K562 (cell line): ENCODE measurements around the gene UBE2D3. TPM values are rescaled to one million over a fixed set of nuclear protein-coding genes. Genes with fewer than 3 reads are reported as not detected.

ENCODE experiments used
- ASH1L ChIP-seq: fragments of 450-650 bp; IDR thresholded peaks from 2 replicates; pipeline ENCODE4 v1.6.1; 2018; ENCODE audit warnings: borderline replicate concordance, mild to moderate bottlenecking, low read depth; ENCODE audit not compliant: partially characterized antibody
- BRCA1 ChIP-seq, 2 experiments: fragments of 450-650 bp in 1 of 2; sonication (generic) in 1 of 2; formaldehyde crosslinking in 1 of 2; IDR thresholded peaks; 2 replicates each; pipeline versions ENCODE4 v1.5.0 to v1.6.1; 2017 to 2020; ENCODE audit warnings: mild to moderate bottlenecking in 1 of 2, missing genetic modification reagents in 1 of 2
- BRD9 ChIP-seq: fragments of 450-650 bp; IDR thresholded peaks from 2 replicates; pipeline ENCODE4 v1.6.1; 2018; ENCODE audit warnings: low read depth; ENCODE audit not compliant: partially characterized antibody
- C11orf30 ChIP-seq: fragments of 450-650 bp; IDR thresholded peaks from 2 replicates; pipeline ENCODE4 v1.6.1; 2016; ENCODE audit warnings: low read depth, mild to moderate bottlenecking
- DIDO1 ChIP-seq: fragments of 450-650 bp; IDR thresholded peaks from 2 replicates; pipeline ENCODE4 v1.6.1; 2016; ENCODE audit warnings: low read depth, missing biosample characterization, missing genetic modification characterization
- E2F3 ChIP-seq: fragments of 250-450 bp; sonication (Bioruptor Pico); IDR thresholded peaks from 2 replicates; pipeline ENCODE4 v1.4.0; 2020; ENCODE audit warnings: mild to moderate bottlenecking
- EGR1 ChIP-seq: fragments of 450-650 bp; conservative IDR thresholded peaks from 2 replicates; pipeline ENCODE4 v1.6.1; 2017; ENCODE audit warnings: mild to moderate bottlenecking
- EHMT2 ChIP-seq: fragments of 450-650 bp; IDR thresholded peaks from 2 replicates; pipeline ENCODE4 v1.6.1; 2018; ENCODE audit warnings: antibody characterized with exemption
- ELF4 ChIP-seq: fragments of 450-650 bp; formaldehyde crosslinking; IDR thresholded peaks from 2 replicates; pipeline ENCODE4 v1.4.0; 2022; ENCODE audit warnings: missing genetic modification characterization
- HOXB6 ChIP-seq: fragments of 250-450 bp; sonication (Bioruptor Pico); IDR thresholded peaks from 2 replicates; pipeline ENCODE4 v1.5.1; 2022; ENCODE audit warnings: mild to moderate bottlenecking, borderline replicate concordance
- IRF9 ChIP-seq: fragments of 450-650 bp; IDR thresholded peaks from 2 replicates; pipeline ENCODE4 v1.6.1; 2016; ENCODE audit warnings: missing biosample characterization, missing genetic modification characterization
- MAZ ChIP-seq, 2 experiments: fragments of 450-650 bp in 1 of 2; sonication (generic) in 1 of 2; formaldehyde crosslinking; IDR thresholded peaks in 1 of 2; conservative IDR thresholded peaks in 1 of 2; 2 replicates each; pipeline versions ENCODE4 v1.4.0 to v1.5.0; 2020; ENCODE audit warnings: mild to moderate bottlenecking in 1 of 2, missing genetic modification reagents in 1 of 2
- RFX1 ChIP-seq: fragments of 450-650 bp; IDR thresholded peaks from 2 replicates; pipeline ENCODE4 v1.6.1; 2016; ENCODE audit warnings: mild to moderate bottlenecking, moderate library complexity
- SRSF7 ChIP-seq: fragments of 200-400 bp; formaldehyde crosslinking; optimal IDR thresholded peaks from 2 replicates; pipeline ENCODE3; 2017; ENCODE audit warnings: mild to moderate bottlenecking, low read depth, low read length
- TCFL5 ChIP-seq: fragments of 250-450 bp; sonication (Bioruptor Pico); conservative IDR thresholded peaks from 2 replicates; pipeline ENCODE4 v1.6.1; 2021; ENCODE audit warnings: mild to moderate bottlenecking, moderate library complexity, matching md5 sums
- THRA ChIP-seq: fragments of 450-650 bp; IDR thresholded peaks from 2 replicates; pipeline ENCODE4 v1.6.1; 2017; ENCODE audit warnings: mild to moderate bottlenecking, moderate library complexity
- TOE1 ChIP-seq, 2 experiments: fragments of 450-650 bp in 1 of 2; sonication (generic) in 1 of 2; formaldehyde crosslinking in 1 of 2; IDR thresholded peaks; 2 replicates each; pipeline versions ENCODE4 v1.7.1 to v1.8.0; 2016 to 2022; ENCODE audit warnings: borderline replicate concordance in 2 of 2, mild to moderate bottlenecking in 2 of 2, antibody characterized with exemption in 1 of 2, inconsistent platforms in 1 of 2, low read depth in 1 of 2, missing genetic modification reagents in 1 of 2, moderate library complexity in 1 of 2
- TRIM24 ChIP-seq, 2 experiments: fragments of 450-650 bp; IDR thresholded peaks; 2 replicates each; pipeline ENCODE4 v1.6.1; 2016
- ZZZ3 ChIP-seq: fragments of 450-650 bp; IDR thresholded peaks from 2 replicates; pipeline ENCODE4 v1.6.1; 2016; ENCODE audit warnings: antibody characterized with exemption, mild to moderate bottlenecking, moderate library complexity
- polyA plus RNA-seq, 8 experiments: library from polyadenylated mRNA; depleted of rRNA in 4 of 8; stranded (reverse) in 5 of 8; unstranded in 3 of 8; fragments of >200 nt; fragmentation: Nextera tagmentation in 2 of 8; fragmentation: Illumina TruSeq in 1 of 8; extraction: Ambion mirVana in 2 of 8; extraction: Trizol in 1 of 8; gene quantifications; 2 replicates each; pipeline versions ENCODE4 v1.2.1 to v1.2.3, GENCODE V29; 2011 to 2014; ENCODE audit warnings: inconsistent platforms in 1 of 8, missing spikeins in 1 of 8
- total RNA-seq, 7 experiments: library from RNA; depleted of rRNA in 6 of 7; stranded (reverse); fragments of >200 nt in 6 of 7; fragmentation: Illumina TruSeq in 2 of 7; extraction: Trizol in 2 of 7; gene quantifications; 2 replicates each; pipeline versions ENCODE4 v1.2.1 to v1.2.3, GENCODE V29; 2011 to 2021; ENCODE audit warnings: low replicate concordance in 1 of 7
- TF ChIP-seq, protein P1 (sequence below): fragments of 250-450 bp; sonication (Bioruptor Pico); IDR thresholded peaks from 2 replicates; pipeline ENCODE4 v1.8.0; 2021; ENCODE audit warnings: moderate library complexity, mild to moderate bottlenecking, inconsistent platforms
- TF ChIP-seq, protein P2 (sequence below): fragments of 250-450 bp; sonication (Bioruptor Pico); IDR thresholded peaks from 2 replicates; pipeline ENCODE4 v1.8.0; 2021; ENCODE audit warnings: moderate library complexity, mild to moderate bottlenecking, inconsistent platforms

Gene UBE2D3
- total and polyA plus RNA-seq, 9 of the 15 experiments (the other 6 are each of a cell fraction or from before 2014, with no cell fraction given): 191 to 618 (median 292) TPM

DNA sequence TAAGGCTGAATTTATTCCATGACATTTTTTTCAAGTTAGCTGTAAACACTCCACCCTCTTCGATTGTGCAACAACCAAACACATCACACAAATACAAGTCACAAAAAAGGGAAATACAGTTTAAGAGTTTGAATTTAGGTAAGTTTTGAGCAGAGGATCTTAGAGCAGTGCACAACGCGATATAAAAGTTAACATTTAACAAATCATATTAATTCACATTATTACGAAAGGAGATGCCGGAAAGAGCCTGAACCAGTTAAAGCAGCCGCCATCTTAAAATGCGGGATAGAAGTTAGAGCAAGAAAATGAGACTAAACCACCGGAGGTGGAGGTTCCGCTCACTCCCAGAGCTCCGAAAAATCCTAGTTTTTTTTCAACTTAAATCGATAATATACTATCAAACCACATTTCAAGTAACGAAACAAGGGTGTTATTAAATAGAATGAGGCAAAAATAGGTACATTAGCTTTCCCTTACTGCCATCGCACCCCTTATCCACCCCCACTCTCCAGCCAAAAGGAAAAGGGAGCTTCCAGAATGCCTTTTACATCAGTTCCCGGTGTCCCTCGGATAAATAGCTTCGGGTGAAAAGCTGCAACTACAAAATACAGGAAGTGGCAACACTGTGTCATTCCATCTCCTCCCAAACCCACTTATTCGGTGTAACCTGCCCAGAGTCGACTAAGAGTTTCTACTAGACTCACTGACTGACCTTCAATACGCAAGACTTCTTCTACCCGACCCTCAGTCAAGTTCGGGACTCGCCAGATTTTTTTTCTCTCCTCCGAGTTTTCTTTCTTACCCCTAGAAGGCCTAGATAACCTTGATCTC lies 1.9 kb downstream of the UBE2D3 start (continued):
- TF ChIP-seq IRF9 (tag): peak; percentile 93
- no peak for TF ChIP-seq RFX1
- TF ChIP-seq HOXB6: no peak
- no peak for TF ChIP-seq BRD9
- no peak for TF ChIP-seq MAZ (CRISPR knock-in tag; conservative IDR thresholded peaks at IDR 0.05 in 1 of 2, IDR thresholded peaks at IDR 0.05 in 1 of 2)
- TF ChIP-seq BRCA1 (IDR thresholded peaks at IDR 0.05): no peak
- TF ChIP-seq BRCA1 (CRISPR knock-in tag; IDR thresholded peaks at IDR 0.05): no peak
- peak; percentile 77 for TF ChIP-seq TOE1 (IDR thresholded peaks at IDR 0.05; ENCODE audit: borderline replicate concordance)
- TF ChIP-seq TOE1 (CRISPR knock-in tag; IDR thresholded peaks at IDR 0.05; ENCODE audit: borderline replicate concordance, low read depth): no peak
- 0 out of 2 replicates have a peak, but pooled peaks have one; percentile 31 for TF ChIP-seq ELF4 (CRISPR knock-in tag)
- no peak for TF ChIP-seq SRSF7
- TF ChIP-seq, protein P1, sequence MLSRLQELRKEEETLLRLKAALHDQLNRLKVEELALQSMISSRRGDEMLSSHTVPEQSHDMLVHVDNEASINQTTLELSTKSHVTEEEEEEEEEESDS (CRISPR knock-in tag): no peak
- TF ChIP-seq TRIM24 (IDR thresholded peaks at IDR 0.05): 0 out of 4 replicates have a peak, but pooled peaks of 1 of the 2 experiments have one; percentile 8
- TF ChIP-seq, protein P2, sequence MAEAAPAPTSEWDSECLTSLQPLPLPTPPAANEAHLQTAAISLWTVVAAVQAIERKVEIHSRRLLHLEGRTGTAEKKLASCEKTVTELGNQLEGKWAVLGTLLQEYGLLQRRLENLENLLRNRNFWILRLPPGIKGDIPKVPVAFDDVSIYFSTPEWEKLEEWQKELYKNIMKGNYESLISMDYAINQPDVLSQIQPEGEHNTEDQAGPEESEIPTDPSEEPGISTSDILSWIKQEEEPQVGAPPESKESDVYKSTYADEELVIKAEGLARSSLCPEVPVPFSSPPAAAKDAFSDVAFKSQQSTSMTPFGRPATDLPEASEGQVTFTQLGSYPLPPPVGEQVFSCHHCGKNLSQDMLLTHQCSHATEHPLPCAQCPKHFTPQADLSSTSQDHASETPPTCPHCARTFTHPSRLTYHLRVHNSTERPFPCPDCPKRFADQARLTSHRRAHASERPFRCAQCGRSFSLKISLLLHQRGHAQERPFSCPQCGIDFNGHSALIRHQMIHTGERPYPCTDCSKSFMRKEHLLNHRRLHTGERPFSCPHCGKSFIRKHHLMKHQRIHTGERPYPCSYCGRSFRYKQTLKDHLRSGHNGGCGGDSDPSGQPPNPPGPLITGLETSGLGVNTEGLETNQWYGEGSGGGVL: no peak
- no peak for TF ChIP-seq THRA
- no peak for TF ChIP-seq DIDO1 (tag)
- no peak for TF ChIP-seq ZZZ3
- TF ChIP-seq EGR1: 0 out of 2 replicates have a peak, but pooled peaks have one; percentile 28
- no peak for TF ChIP-seq EHMT2
- TF ChIP-seq E2F3 (CRISPR knock-in tag): no peak
- TF ChIP-seq TCFL5 (CRISPR knock-in tag): no peak
- TF ChIP-seq C11orf30: peak; percentile 4; the same call in 1 of the 2 replicates
- peak; percentile 54 for TF ChIP-seq ASH1L
